DMS 273 (cell line): ENCODE results near the gene CHMP4B.

Experiments
- DNase-seq: peaks from one replicate; lab custom pipeline; 2025; ENCODE audit not compliant: unreplicated experiment; lab: John Stamatoyannopoulos, UW

CHMP4B gene

GRCh38 chr20:33810885-33811775 lies at the start of gene CHMP4B:
TSS of gene CHMP4B (plus strand) at chr20:33811348. CDS start at chr20:33811469, 121 bp downstream.
- DNase-seq: peak; percentile 99

GRCh38 chr20:33761698-33762250 lies 49.4 kb upstream of the CHMP4B start:
- DNase-seq: no peak

- DNase-seq: no peak
Measured at GRCh38 chr20:33765099-33765498, 46.0 kb upstream of the CHMP4B start.

- no peak for DNase-seq
Measured at GRCh38 chr20:33765592-33765991, 45.6 kb upstream of the CHMP4B start.

GRCh38 chr20:33766686-33767085 lies 44.5 kb upstream of the CHMP4B start:
- DNase-seq: no peak

- no peak for DNase-seq
Measured at GRCh38 chr20:33767777-33768138, 43.4 kb upstream of the CHMP4B start.

GRCh38 chr20:33769043-33769442 lies 42.1 kb upstream of the CHMP4B start:
- DNase-seq: no peak

GRCh38 chr20:33770005-33770404 lies 41.1 kb upstream of the CHMP4B start:
- no peak for DNase-seq

- no peak for DNase-seq
Measured at GRCh38 chr20:33771938-33772337, 39.2 kb upstream of the CHMP4B start.

GRCh38 chr20:33772439-33772838 lies 38.7 kb upstream of the CHMP4B start:
- DNase-seq: no peak

- no peak for DNase-seq
Measured at GRCh38 chr20:33773412-33774089, 37.6 kb upstream of the CHMP4B start.

- DNase-seq: no peak
Measured at GRCh38 chr20:33777816-33778215, 33.3 kb upstream of the CHMP4B start.

GRCh38 chr20:33781133-33781532 lies 30.0 kb upstream of the CHMP4B start:
- no peak for DNase-seq

GRCh38 chr20:33781945-33782344 lies 29.2 kb upstream of the CHMP4B start:
- DNase-seq: no peak

GRCh38 chr20:33783256-33783655 lies 27.9 kb upstream of the CHMP4B start:
- no peak for DNase-seq

- no peak for DNase-seq
Measured at GRCh38 chr20:33783818-33784217, 27.3 kb upstream of the CHMP4B start.

- DNase-seq: no peak
Measured at GRCh38 chr20:33784225-33784624, 26.9 kb upstream of the CHMP4B start.

GRCh38 chr20:33785503-33785902 lies 25.6 kb upstream of the CHMP4B start:
- DNase-seq: no peak

- no peak for DNase-seq
Measured at GRCh38 chr20:33787253-33787891, 23.8 kb upstream of the CHMP4B start.

- DNase-seq: no peak
Measured at GRCh38 chr20:33788351-33789049, 22.6 kb upstream of the CHMP4B start.
